GDM1 (cell line): ENCODE data around the gene CREB3.

ENCODE experiments used
- DNase-seq: peaks from one replicate; lab custom pipeline; 2025; lab: John Stamatoyannopoulos, UW

CREB3 gene

GRCh38 chr9:35781066-35781465 is 48.6 kb downstream of the CREB3 start:
- DNase-seq = no peak

DNA sequence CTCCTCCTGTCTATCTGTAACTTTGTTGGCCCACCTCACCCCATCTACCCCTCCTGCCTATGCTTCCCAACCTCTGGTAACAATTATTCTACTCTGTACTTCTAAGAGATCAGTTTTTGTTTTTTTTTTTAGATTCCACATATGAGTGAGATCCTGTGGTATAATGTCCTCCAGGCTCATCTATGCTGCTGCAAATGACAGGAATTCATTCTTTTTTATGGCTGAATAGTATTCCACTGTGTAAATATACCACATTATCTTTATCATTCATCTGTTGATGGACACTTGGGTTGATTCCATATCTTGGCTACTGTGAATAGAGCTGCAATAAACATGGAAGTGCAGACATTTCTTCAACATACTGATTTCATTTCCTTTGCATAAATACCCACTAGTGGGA is 51.0 kb downstream of the CREB3 start:
- DNase-seq = no peak
